Measurements from ENCODE around the gene PAK6. TPM values are rescaled to one million over a fixed set of nuclear protein-coding genes. Genes with fewer than 3 reads are reported as not detected.
A peak's percentile ranks its signal among the peaks of the same experiment; 100 is the strongest.

The PAK6 gene
- total and polyA plus RNA-seq, 9 of the 15 experiments (the other 6 are each of a cell fraction or from before 2014, with no cell fraction given): 0.03 to 0.74 (median 0.16) TPM; not detected in 2

- TF ChIP-seq, protein P1, sequence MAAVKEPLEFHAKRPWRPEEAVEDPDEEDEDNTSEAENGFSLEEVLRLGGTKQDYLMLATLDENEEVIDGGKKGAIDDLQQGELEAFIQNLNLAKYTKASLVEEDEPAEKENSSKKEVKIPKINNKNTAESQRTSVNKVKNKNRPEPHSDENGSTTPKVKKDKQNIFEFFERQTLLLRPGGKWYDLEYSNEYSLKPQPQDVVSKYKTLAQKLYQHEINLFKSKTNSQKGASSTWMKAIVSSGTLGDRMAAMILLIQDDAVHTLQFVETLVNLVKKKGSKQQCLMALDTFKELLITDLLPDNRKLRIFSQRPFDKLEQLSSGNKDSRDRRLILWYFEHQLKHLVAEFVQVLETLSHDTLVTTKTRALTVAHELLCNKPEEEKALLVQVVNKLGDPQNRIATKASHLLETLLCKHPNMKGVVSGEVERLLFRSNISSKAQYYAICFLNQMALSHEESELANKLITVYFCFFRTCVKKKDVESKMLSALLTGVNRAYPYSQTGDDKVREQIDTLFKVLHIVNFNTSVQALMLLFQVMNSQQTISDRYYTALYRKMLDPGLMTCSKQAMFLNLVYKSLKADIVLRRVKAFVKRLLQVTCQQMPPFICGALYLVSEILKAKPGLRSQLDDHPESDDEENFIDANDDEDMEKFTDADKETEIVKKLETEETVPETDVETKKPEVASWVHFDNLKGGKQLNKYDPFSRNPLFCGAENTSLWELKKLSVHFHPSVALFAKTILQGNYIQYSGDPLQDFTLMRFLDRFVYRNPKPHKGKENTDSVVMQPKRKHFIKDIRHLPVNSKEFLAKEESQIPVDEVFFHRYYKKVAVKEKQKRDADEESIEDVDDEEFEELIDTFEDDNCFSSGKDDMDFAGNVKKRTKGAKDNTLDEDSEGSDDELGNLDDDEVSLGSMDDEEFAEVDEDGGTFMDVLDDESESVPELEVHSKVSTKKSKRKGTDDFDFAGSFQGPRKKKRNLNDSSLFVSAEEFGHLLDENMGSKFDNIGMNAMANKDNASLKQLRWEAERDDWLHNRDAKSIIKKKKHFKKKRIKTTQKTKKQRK (IDR thresholded peaks at IDR 0.05; ENCODE audit: borderline replicate concordance, low read depth, low read length): no peak
- TF ChIP-seq ZNF518B (CRISPR knock-in tag; IDR thresholded peaks at IDR 0.05) (no peak), NEUROD1 (IDR thresholded peaks at IDR 0.05; ENCODE audit: borderline replicate concordance, low read depth, low read length, partially characterized antibody) (no peak), MCM2 (IDR thresholded peaks at IDR 0.05; ENCODE audit: low read depth) (no peak), NCOA2 (IDR thresholded peaks at IDR 0.05; ENCODE audit: partially characterized antibody in 2 of 2) (no peak), C11orf30 (IDR thresholded peaks at IDR 0.05; ENCODE audit: low read depth) (peak; percentile 89), CREB3L1 (IDR thresholded peaks at IDR 0.05; ENCODE audit: borderline replicate concordance, low read depth) (no peak), ZNF316 (IDR thresholded peaks at IDR 0.05) (peak; percentile 85), SAP30 (IDR thresholded peaks at IDR 0.05; ENCODE audit: borderline replicate concordance, insufficient read depth, low read depth, low read length, poor library complexity, severe bottlenecking) (no peak), NR3C1 (CRISPR knock-in tag; IDR thresholded peaks at IDR 0.05) (no peak), NBN (IDR thresholded peaks at IDR 0.05; ENCODE audit: low read depth) (no peak), ZNF140 (CRISPR knock-in tag; IDR thresholded peaks at IDR 0.05) (no peak), EP400 (IDR thresholded peaks at IDR 0.05) (no peak), ZNF121 (CRISPR knock-in tag; conservative IDR thresholded peaks at IDR 0.05) (no peak), L3MBTL2 (IDR thresholded peaks at IDR 0.05) (0 out of 2 replicates have a peak, but pooled peaks have one; percentile 19), PYGO2 (tag; IDR thresholded peaks at IDR 0.05) (no peak), ZNF347 (CRISPR knock-in tag; IDR thresholded peaks at IDR 0.05; ENCODE audit: low read depth) (no peak), BRCA1 (IDR thresholded peaks at IDR 0.05) (no peak), BRCA1 (CRISPR knock-in tag; IDR thresholded peaks at IDR 0.05) (no peak), PCBP1 (IDR thresholded peaks at IDR 0.05; ENCODE audit: low read depth, low read length, poor library complexity, severe bottlenecking) (no peak), EGR1 (conservative IDR thresholded peaks at IDR 0.05) (no peak), BACH1 (tag; IDR thresholded peaks at IDR 0.05) (0 out of 2 replicates have a peak, but pooled peaks have one; percentile 52), NRF1 (conservative IDR thresholded peaks at IDR 0.05 in 1 of 2, IDR thresholded peaks at IDR 0.05 in 1 of 2) (no peak)
Measured at GRCh38 chr15:40234783-40235182, 4.1 kb upstream of the PAK6 start (continued).

Measured in K562 (cell line).